Keratinocyte (primary cell): Measurements from ENCODE around the gene ANO10. TPM values are rescaled to one million over a fixed set of nuclear protein-coding genes. Genes with fewer than 3 reads are reported as not detected.

ENCODE experiments used
- DNase-seq: peaks from one replicate; pipeline ENCODE4 v3.0.0-alpha.2; 2011; ENCODE audit warnings: low read depth, missing footprints, low spot score
- FAIRE-seq: peaks from 2 replicates; lab custom pipeline; 2011; peaks lifted over from hg19 to GRCh38; lab: Jason Lieb, UNC
- H2AFZ ChIP-seq: 2 replicates; pipeline ENCODE4 v1.6.0; 2012; ENCODE audit warnings: low read length, control low read depth, inconsistent platforms; ENCODE audit not compliant: control insufficient read depth
- H3K27ac ChIP-seq: 2 replicates; pipeline ENCODE4 v1.5.1; 2011; ENCODE audit warnings: low read length; ENCODE audit not compliant: control insufficient read depth, insufficient read depth
- H3K27me3 ChIP-seq: 3 replicates; pipeline ENCODE4 v1.6.0; 2011; ENCODE audit warnings: low read length; ENCODE audit not compliant: control insufficient read depth, insufficient read depth; ENCODE audit errors: extremely low read depth
- H3K36me3 ChIP-seq, 2 experiments: 2 replicates in 1 of 2; 3 replicates in 1 of 2; pipeline ENCODE4 v1.5.1; 2011; ENCODE audit warnings: low read length in 2 of 2, mild to moderate bottlenecking in 1 of 2; ENCODE audit not compliant: control insufficient read depth in 2 of 2, insufficient read depth in 2 of 2; ENCODE audit errors: extremely low read depth in 1 of 2
- H3K4me1 ChIP-seq: 3 replicates; pipeline ENCODE4 v1.5.1; 2011; ENCODE audit warnings: low read length; ENCODE audit not compliant: control insufficient read depth, insufficient read depth; ENCODE audit errors: extremely low read depth
- H3K4me2 ChIP-seq: 3 replicates; pipeline ENCODE4 v1.6.0; 2011; ENCODE audit warnings: low read depth, low read length; ENCODE audit not compliant: control insufficient read depth, insufficient read depth; ENCODE audit errors: extremely low read depth
- H3K4me3 ChIP-seq, 3 experiments: fragments of 200-600 bp in 1 of 3; sonication (generic) in 1 of 3; 2 replicates in 2 of 3; 3 replicates in 1 of 3; pipeline ENCODE4 v1.5.1; 2011 to 2016; ENCODE audit warnings: low read length in 3 of 3, mild to moderate bottlenecking in 3 of 3, control low read depth in 2 of 3, inconsistent platforms in 1 of 3, low read depth in 1 of 3, mixed read lengths in 1 of 3, mixed run types in 1 of 3, moderate library complexity in 1 of 3; ENCODE audit not compliant: control insufficient read depth in 2 of 3, insufficient read depth in 2 of 3; ENCODE audit errors: extremely low read depth in 1 of 3
- H3K79me2 ChIP-seq: 2 replicates; pipeline ENCODE4 v1.6.0; 2012; ENCODE audit warnings: low read length; ENCODE audit not compliant: control insufficient read depth, insufficient read depth
- H3K9ac ChIP-seq: 3 replicates; pipeline ENCODE4 v1.6.0; 2011; ENCODE audit warnings: low read length; ENCODE audit not compliant: control insufficient read depth, insufficient read depth; ENCODE audit errors: extremely low read depth
- H3K9me1 ChIP-seq: 3 replicates; pipeline ENCODE4 v1.6.0; 2011; ENCODE audit warnings: low read length; ENCODE audit not compliant: control insufficient read depth, insufficient read depth; ENCODE audit errors: extremely low read depth
- H3K9me3 ChIP-seq: 2 replicates; pipeline ENCODE4 v1.5.1; 2012; ENCODE audit warnings: low read depth, low read length; ENCODE audit not compliant: control insufficient read depth
- H4K20me1 ChIP-seq: 3 replicates; pipeline ENCODE4 v1.6.0; 2011; ENCODE audit warnings: low read length; ENCODE audit not compliant: control insufficient read depth, insufficient read depth; ENCODE audit errors: extremely low read depth
- EZH2 ChIP-seq: IDR thresholded peaks from one replicate; pipeline ENCODE4 v1.6.1; 2012; ENCODE audit warnings: inconsistent platforms, mild to moderate bottlenecking, low read length, moderate library complexity
- dilution Hi-C: fragments of 300-500 bp; cut with MboI; formaldehyde crosslinking; loops from one replicate; pipeline ENCODE4 v1.7.0; 2020; ENCODE audit warnings: low sequenced_read_pairs; ENCODE audit not compliant: extremely low pct_ligation_motif_present
- polyA plus RNA-seq, 5 experiments: library from polyadenylated mRNA; depleted of rRNA in 3 of 5; stranded (reverse) in 3 of 5; stranded (forward) in 1 of 5; unstranded in 1 of 5; fragments of >200 nt; gene quantifications; 1 replicate in 1 of 5; 2 replicates in 3 of 5; 3 replicates in 1 of 5; pipeline versions ENCODE4 v1.2.1 to v1.2.3, GENCODE V29; 2011 to 2012; ENCODE audit warnings: missing spikeins in 2 of 5, low read depth in 1 of 5, low replicate concordance in 1 of 5
- TF ChIP-seq, protein P1 (sequence below), 3 experiments: IDR thresholded peaks in 1 of 3; conservative IDR thresholded peaks in 1 of 3; optimal IDR thresholded peaks in 1 of 3; 2 replicates in 2 of 3; 3 replicates in 1 of 3; pipeline versions ENCODE3 to v1.5.1; 2011; ENCODE audit warnings: low read length in 3 of 3, mild to moderate bottlenecking in 3 of 3, moderate library complexity in 2 of 3, control low read depth in 1 of 3, inconsistent platforms in 1 of 3; ENCODE audit not compliant: insufficient read depth in 2 of 3; ENCODE audit errors: extremely low read depth in 1 of 3

The ANO10 gene
- polyA plus RNA-seq, 1 donor (not counting 4 experiments of a cell fraction or from before 2014, with no cell fraction given) = 48.8 TPM

DNA sequence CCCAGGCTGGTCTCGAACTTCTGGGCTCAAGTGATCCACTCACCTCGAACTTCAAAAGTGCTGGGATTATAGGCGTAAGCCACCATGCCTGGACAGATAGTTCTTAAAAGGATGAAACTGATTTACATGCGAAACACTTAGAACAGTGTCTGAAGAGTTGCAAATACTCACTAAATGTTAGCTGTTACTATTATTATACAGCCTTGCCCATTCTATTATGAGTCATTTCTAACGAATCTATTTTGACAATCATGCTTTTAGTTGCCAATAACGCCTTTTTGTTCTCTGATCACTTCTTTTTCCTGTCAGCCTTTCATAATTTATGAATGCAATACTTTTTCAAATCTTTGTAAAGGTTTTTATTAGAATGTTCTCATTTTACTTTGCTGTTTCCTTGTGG lies 222.8 kb downstream of the ANO10 start:
- DNase-seq = no peak
- Histone ChIP-seq H2AFZ (no peak overlapping the region), H4K20me1 (no peaks in the 10 kb centered on the region), H3K4me3 (no peak overlapping the region), H3K79me2 (no peaks in the 10 kb centered on the region), H3K9ac (no peak overlapping the region), H3K27me3 (no peaks in the 10 kb centered on the region), H3K9me1 (no peaks in the 10 kb centered on the region), H3K36me3 (peaks cover 0 to 1% of the 10 kb centered on the region in 2 experiments), H3K9me3 (no peaks in the 10 kb centered on the region), H3K4me2 (no peak overlapping the region), H3K27ac (no peak overlapping the region), H3K4me1 (no peaks in the 10 kb centered on the region)
- dilution Hi-C loops = no loop called here
- FAIRE-seq = no peak
- TF ChIP-seq, protein P1, sequence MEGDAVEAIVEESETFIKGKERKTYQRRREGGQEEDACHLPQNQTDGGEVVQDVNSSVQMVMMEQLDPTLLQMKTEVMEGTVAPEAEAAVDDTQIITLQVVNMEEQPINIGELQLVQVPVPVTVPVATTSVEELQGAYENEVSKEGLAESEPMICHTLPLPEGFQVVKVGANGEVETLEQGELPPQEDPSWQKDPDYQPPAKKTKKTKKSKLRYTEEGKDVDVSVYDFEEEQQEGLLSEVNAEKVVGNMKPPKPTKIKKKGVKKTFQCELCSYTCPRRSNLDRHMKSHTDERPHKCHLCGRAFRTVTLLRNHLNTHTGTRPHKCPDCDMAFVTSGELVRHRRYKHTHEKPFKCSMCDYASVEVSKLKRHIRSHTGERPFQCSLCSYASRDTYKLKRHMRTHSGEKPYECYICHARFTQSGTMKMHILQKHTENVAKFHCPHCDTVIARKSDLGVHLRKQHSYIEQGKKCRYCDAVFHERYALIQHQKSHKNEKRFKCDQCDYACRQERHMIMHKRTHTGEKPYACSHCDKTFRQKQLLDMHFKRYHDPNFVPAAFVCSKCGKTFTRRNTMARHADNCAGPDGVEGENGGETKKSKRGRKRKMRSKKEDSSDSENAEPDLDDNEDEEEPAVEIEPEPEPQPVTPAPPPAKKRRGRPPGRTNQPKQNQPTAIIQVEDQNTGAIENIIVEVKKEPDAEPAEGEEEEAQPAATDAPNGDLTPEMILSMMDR (optimal IDR thresholded peaks at IDR 0.05 in 1 of 3, IDR thresholded peaks at IDR 0.05 in 1 of 3, conservative IDR thresholded peaks at IDR 0.05 in 1 of 3; ENCODE audit: extremely low read depth in 1 of 3, insufficient read depth in 2 of 3, low read length in 3 of 3) = no peak
- no peak for TF ChIP-seq EZH2

GRCh38 chr3:43394041-43394554 lies 227.7 kb downstream of the ANO10 start:
- peaks cover 2% of the 10 kb centered on the region for H4K20me1 ChIP-seq
- no peak overlapping the region for H3K4me2 ChIP-seq
- H3K9me3 ChIP-seq = no peaks in the 10 kb centered on the region
- no peaks in the 10 kb centered on the region for H3K9me1 ChIP-seq
- dilution Hi-C loops = no loop called here
- H3K27ac ChIP-seq = no peak overlapping the region
- H3K79me2 ChIP-seq = no peaks in the 10 kb centered on the region
- H3K9ac ChIP-seq = no peak overlapping the region
- FAIRE-seq = no peak
- no peaks in the 10 kb centered on the region for H3K27me3 ChIP-seq
- peaks cover 12% of the 10 kb centered on the region for H3K4me1 ChIP-seq
- TF ChIP-seq, protein P1 (optimal IDR thresholded peaks at IDR 0.05 in 1 of 3, IDR thresholded peaks at IDR 0.05 in 1 of 3, conservative IDR thresholded peaks at IDR 0.05 in 1 of 3; ENCODE audit: extremely low read depth in 1 of 3, insufficient read depth in 2 of 3, low read length in 3 of 3) = no peak
- no peak for DNase-seq
- peaks cover 0 to 1% of the 10 kb centered on the region in 2 experiments for H3K36me3 ChIP-seq
- no peak overlapping the region for H2AFZ ChIP-seq
- H3K4me3 ChIP-seq = no peak overlapping the region
